TTC549 (cell line): ENCODE results near the gene EHMT2.
"Not testable (repeated sequence)": the region's sequence is repeated elsewhere in the genome, so short reads cannot be mapped to it uniquely, and the experiment has no call there.

Experiments used
- FAIRE-seq: peaks from 2 replicates; lab custom pipeline; 2012; peaks lifted over from hg19 to GRCh38; lab: Jason Lieb, UNC

The EHMT2 gene

DNA sequence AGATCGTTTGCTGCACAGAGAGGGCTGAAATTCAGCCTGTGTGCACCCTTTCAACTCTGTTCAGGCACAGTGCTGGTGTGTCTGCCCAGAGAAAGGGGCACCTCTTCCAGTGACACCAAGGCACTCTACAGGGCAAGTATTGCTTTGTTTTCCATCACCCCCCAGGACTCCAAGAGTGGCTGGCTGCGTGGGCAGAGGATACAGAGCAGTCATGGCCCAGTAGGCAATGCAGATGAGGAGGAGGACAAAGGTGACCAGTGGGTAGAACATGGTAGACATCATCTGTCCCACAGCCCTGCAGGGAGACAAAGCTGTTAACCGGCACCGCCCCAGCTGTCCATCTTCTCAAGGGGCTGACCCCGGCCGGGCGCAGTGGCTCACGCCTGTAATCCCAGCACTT, 28.2 kb downstream of the EHMT2 start:
- no peak for FAIRE-seq

DNA sequence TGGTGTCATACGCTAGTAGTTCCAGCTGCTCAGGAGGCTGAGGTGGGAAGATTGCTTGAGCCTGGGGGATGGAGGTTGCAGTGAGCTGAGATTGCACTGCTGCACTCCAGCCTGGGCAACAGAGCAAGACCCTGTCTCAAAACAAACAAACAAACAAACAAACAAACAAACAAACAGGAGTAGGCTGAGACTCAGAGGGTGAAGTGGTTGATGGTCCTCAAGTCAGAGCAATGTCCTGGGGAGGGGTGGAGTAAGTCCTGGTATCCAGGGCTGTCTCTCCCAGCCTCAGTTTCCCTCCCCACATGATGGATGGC, 28.9 kb downstream of the EHMT2 start:
- not testable (repeated sequence) for FAIRE-seq

DNA sequence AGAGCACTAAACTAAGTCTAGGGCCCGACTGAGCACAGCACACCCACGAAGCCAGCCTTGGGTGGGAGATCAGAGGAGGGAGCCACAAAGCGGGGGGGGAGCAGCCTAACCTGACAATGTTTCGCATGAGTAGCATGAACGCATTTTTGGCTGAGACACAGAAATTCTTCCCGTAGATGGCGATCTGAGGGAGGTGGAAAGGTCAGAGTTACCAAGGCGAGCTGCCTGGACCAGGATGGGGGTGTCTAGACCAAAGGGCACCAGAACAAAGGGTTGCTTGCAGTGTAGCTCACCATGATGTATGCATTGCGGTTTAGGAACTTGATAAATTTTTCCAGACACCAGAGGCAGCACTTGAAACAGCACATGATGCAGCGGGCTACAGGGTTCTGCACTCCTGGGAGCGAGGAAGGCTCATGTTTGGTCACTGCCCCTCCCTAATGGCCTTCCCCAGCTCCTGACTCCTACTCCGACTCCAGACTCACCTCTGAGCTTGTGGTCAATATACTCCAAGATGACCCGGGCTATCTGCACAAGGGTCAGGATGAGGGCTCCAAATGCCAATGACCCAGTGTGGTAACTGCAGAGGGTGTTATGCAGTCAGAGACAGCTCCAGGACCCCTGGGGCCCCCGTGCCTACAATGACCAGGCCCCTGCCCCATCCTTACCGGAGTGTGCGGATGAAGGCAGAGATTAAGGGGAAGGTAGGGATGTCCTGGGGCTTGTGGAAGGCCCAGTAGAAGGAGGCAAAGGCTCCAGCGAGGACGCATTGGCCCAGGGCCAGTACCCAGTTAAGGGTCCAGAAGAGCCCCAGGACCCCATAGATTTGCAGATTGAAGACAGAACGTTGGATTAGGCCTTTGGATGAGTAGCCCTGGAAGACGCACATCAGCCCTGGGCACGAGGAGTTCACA, 32.0 kb downstream of the EHMT2 start:
- no peak for FAIRE-seq

DNA sequence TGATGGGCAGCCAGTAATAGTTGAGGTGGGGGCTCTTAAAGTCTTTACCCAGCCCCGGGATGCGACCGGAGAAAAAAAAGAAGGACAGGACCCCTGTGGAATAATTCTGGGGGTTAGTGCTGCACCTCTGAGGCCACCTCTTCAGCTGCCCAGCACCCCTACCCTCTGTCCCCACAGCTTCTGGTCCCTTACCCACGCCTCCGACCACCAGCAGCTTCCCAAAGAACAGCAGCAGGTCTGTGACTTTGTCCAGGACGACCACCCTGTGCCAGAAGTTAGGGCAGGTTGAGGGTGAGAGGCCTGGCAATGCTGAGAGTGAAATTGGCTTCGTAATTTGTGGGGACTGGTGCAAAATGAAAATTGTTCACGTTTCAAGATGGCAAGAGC, 32.7 kb downstream of the EHMT2 start:
- FAIRE-seq = no peak

DNA sequence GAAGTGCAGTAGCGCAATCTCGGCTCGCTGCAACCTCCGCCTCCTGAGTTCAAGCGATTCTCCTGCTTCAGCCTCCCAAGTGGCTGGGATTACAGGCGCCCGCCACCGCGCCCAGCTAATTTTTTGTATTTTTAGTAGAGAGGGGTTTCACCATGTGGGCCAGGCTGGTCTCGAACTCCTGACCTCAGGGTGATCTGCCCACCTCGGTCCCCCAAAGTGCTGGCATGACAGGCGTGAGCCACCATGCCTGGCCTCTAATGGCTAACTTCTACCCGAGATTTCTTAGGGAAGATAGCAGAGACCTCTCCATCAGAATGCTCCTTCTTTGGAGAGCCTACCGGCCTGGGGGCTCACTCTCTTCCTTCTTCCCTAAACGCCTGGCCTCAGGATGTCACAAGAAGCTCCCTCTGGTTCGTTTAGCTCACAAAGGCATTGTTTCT, 33.4 kb downstream of the EHMT2 start:
- FAIRE-seq = not testable (repeated sequence)

DNA sequence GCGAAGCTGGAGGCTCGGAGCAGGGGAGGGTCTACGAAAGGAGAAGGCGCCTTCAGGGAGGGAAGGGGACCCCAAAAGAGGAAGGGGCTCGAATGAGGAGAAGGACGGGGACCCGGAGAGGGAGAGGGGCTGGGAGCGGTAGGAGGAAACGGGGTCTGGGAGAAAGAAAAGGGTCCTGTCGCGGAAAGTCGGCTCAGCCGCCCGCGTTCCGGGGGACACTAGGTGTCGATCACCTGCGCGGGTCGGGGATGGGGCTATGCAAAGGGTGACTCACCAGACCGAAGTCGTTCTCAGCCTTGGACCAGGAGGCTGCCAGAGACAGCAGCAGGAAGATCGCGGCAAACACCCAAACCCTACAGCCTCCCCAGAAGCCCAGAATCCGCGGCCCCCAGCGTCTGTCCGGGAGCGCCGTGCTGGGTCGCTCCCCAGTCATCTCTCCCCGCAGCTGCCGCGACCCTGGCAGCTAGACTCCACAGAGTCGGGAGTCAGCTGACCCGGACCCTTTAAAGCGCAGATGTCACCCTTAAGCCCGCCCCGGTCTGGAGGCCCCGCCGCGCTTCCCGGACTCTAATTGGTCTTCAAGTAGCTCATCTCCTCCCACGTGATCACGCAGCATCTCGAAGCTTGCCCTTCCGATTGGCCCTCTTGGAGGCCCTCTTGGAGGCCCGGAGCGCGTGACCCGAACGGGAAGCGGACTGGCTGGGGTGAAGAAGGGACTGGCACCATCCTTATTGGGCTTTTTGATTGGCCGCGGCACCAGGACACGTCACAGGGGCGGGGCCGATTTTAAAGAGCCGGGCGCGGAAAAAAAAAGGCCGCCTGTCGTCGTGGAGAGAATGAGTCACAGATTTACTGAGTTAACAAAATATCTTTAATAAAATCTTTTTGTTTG, 34.9 kb downstream of the EHMT2 start, which contains the start of gene NEU1:
Gene NEU1, minus strand, starts transcription at position 478 of the 892 bp plus-strand sequence. Its CDS starts 45 bp downstream, at position 433.
- peak; percentile 97 for FAIRE-seq

DNA sequence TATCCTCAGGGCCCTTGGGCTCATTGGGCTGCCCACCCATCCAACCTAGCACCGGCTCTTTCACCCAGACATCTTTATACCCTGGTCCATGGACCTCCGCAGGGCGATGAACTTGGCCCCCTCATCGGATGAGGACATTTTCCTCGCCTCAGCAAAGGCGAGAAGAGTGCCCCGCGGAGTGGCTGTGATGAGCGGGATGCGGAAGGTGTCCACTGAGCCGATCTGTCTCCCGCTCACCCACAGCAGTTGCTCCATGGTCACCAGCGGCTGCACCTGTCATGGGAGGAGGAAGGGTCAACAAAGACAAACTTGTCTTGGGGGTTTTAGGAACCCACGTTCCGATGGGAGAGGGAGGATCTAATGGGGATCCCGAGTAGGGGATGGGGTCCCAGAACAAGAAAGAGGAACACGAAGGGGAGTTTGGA, 35.6 kb downstream of the EHMT2 start:
- no peak for FAIRE-seq

DNA sequence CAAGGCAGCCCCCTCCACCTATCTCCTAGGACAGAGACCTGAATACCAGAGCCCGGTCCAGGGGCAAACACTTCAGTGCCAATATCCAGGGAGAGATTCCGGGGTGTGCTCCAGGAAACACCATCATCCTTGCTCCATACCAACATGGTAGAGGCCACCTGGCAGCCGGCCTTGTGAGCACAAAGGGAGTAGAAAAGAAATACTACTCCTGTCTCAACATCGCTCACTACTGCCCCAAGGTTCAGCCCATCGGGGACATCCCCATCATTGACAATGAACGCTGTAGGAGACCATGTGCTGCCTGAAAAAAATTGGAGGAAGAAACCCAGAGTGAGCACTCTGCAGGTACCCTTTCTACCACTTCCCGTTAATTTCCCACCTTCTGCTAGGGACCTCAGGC, 36.3 kb downstream of the EHMT2 start:
- no peak for FAIRE-seq

DNA sequence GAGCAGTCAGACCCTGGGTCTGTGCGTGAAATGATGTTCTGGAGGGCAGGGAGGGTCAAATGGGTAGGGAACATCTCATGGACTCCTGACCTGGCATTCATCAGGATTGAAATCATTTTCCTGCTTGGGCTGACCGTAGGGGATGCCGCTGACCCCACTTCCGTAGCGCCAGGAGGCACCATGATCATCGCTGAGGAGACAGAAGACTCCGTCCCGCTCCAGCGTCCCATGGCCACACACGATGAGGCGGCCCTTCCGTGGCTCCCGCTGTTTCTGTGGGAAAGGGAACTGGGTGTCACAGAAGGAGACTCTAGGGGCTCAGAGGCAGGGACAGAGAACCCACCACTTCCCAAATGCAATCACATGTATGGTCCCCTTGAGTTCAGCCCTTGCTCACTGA, 37.1 kb downstream of the EHMT2 start:
- FAIRE-seq = no peak

DNA sequence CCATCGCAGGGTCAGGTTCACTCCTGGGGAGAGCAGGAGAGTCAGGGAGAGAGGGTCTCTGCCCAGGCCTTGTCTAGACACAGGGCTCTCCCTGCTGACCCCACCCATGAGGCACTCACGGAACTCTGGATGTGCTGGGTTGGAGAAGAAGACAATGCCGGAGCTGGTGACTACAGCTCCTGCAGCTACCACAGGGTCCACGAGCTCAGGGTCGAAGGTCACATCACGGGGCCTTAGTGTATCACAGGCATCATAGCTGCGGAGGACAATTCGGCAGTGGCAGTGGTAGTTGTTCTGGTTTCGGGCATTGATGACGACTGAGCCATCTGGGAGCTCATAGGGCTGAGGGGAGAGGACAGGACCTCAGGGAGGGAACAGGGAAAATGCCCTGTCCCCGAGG, 37.6 kb downstream of the EHMT2 start:
- no peak for FAIRE-seq

DNA sequence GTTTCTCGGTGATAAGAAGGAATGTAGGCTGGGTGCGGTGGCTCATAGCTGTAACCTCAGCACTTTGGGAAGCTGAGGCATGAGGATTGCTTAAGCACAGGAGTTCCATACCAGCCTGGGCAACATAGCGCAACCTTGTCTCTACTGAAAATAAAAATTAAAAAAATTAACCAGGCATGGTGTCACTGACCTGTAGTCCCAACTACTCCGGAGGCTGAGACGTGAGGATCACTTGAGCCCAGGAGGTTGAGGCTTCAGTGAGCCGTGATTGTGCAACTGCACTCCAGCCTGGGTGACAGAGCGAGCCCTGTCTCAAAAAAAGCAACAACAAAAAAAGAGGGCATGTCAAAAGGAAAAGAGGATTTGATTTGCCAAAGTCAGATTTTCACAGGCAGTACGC, 38.8 kb downstream of the EHMT2 start:
- no peak for FAIRE-seq

DNA sequence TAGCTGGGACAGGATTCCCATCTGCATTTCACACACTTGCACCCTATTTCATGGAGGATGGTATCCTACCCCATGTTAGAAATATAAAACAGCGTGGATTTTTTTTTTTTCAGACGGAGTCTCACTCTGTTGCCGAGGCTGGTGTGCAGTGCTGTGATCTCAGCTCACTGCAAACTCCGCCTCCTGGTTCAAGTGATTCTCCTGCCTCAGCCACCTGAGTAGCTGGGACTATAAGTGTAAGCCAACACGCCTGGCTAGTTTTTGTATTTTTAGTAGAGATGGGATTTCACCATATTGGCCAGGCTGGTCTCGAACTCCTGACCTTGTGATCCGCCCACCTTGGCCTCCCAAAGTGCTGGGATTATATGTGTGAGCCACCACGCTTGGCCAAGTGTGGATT, 39.7 kb downstream of the EHMT2 start:
- not testable (repeated sequence) for FAIRE-seq

DNA sequence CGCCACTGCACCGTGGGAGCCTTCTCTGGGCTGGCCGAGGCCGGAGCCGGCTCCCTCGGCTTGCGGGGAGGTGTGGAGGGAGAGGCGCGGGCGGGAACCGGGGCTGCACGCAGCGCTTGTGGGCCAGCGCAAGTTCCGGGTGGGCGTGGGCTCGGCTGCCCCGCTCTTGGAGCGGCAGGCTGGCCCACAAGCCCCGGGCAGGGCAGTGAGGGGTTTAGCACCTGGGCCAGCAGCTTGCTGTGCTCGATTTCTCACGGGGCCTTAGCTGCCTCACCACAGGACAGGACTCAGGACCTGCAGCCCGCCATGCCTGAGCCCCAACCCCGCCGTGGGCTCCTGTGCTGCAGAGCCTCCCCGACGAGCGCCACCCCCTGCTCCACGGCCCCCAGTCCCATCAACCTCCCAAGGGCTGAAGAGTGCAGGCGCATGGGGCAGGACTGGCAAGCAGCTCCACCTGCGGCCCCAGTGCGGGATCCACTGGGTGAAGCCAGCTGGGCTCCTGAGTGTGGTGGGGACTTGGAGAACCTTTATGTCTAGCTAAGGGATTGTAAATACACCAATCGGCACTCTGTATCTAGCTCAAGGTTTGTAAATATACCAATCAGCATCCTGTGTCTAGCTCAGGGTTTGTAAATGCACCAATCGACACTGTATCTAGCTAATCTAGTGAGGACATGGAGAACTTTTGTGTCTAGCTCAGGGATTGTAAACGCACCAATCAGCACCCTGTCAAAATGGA, 45.3 kb downstream of the EHMT2 start:
- FAIRE-seq = not testable (repeated sequence)

DNA sequence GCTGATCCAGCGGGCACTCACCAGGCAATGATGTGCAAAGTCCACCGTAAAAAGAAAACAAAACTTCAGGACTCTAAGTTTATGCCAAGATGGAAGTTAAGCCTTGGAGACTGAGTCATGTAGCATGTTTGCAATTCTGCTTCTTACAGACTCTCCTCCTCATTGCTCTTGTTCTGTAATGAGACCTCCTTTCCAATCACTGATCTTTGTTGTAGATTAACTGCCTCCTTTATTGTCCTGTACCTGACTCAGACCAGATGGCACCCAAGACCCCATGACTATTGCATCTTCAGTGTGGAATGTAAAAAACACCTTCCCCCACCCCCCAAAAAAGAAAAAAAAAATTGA, 46.0 kb downstream of the EHMT2 start:
- no peak for FAIRE-seq

DNA sequence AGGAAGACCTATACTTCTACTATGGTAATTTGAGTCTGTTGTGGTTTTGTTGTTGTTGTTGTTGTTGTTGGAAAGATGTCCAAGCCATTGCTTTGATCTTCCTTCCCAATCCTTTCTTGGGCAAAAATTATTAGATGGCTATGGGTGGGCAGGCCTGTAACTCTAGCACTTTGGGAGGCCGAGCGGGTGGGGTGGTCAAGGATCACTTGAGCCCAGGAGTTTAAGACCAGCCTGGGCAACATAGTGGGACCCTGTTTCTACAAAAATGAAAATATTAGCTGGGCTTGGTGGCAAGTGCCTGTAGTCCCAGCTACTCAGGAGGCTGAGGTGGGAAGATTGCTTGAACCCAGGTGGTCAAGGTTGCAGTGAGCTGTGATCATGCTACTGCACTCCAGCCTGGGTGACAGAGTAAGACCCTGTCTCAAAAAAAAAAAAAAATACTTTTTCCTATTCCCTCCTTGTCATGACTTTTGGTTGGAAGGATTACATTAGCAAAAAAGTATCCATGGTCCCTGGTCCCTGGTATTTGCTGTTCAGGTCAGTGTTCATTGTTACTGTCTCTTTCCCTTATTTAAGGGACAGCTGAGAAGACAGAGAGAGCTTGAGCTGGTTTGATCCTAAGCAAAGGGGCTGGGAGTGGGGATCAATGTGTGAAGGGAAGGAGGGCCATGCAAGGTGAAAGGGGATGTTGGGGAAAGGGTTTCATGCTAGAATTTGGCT, 46.6 kb downstream of the EHMT2 start:
- no peak for FAIRE-seq

DNA sequence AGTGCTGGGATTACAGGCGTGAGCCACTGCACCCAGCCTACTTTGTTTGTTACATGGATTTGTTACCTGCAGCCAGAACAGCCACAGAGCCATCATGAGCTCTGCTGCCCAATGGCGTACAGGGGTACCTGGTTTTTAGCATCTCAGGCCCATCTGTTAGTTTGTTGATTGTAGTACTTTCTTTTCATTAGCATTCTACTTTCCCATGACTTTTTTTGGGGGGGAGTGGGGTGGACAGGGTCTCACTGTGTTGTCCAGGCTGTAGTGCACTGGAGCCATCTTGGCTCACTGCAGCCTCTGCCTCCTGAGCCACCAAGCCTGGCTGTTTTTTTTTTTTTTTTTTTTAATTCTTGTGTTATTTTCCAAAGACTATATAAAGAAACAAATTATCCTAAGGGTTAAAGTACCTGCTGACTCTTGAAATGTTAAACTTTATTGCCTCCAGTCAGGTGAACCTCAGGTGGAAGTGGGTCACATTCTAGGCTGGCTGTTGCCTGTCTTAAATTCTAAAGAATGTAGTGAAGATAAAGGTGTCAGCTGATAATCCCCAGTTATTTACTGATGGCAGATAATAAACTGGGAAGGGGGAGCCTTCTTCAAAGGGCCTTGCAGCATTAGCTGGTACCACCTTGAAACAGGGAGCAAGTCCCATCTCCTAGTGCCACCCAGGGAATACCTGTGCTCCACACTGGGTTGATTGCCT, 50.1 kb downstream of the EHMT2 start:
- FAIRE-seq = no peak

DNA sequence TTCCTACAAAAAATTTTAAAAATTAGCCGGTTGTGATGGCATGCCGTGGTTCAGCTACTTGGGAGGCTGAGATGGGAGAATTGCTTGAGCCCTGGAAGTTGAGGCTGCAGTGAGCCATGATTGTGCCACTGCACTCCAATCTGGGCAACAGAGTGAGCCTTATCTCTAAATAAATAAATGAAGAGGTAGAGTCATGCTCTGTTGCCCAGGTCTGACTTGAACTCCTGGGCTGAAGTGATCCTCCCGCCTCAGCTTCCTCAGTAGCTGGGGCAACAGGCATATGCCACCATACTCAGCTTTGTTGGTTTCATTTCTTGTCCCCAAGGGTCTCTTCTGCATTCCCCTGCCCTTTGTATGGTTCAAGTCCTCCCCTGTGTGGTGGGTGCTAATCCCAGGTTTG, 53.0 kb downstream of the EHMT2 start:
- FAIRE-seq = no peak

DNA sequence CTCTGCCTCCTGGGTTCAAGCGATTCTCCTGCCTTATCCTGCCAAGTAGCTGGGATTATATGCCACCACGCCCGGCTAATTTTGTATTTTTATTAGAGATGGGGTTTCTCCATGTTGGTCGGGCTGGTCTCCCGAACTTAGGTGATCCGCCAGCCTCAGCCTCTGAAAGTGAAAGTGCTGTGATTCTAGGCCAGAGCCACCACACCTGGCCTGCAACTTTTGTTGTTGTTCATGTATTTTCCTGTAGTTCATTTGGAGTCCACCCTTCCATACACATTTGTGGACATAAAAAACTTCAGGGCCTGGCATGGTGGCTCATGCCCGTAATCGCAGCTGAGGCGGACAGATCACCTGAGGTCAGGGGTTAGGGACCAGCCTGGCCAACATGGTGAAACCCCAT, 55.4 kb downstream of the EHMT2 start:
- FAIRE-seq = no peak

DNA sequence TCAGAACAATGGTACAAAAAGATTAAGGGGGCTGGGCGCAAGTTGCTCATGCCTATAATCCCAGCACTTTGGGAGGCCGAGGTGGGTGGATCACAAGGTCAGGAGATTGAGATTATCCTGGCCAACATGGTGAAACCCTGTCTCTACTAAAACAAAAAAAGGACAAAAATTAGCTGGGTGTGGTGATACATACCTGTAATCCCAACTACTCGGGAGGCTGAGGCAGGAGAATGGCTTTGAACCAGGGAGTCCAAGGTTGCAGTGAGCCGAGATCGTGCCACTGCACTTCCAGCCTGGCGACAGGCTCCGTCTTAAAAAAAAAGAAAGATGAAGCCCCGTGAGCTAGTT, 57.7 kb downstream of the EHMT2 start:
- FAIRE-seq = not testable (repeated sequence)

DNA sequence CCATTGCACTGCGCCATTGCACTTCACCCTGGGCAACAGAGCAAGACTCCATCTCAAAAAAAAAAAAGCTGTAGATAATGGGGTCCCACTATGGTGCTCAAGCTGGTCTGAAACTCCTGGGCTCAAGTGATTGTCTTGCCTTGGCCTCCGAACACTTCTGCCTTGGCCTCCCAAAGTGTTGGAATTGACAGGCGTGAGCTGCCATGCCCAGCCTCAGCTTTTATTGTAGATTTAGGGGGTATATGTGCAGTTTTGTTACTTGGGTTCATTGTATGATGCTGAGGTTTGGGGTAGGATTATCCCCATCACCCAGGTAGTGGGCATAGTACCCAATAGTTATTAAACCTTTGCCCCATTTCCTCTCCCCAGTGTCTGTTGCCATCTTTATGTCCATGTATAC, 58.5 kb downstream of the EHMT2 start:
- FAIRE-seq = no peak

DNA sequence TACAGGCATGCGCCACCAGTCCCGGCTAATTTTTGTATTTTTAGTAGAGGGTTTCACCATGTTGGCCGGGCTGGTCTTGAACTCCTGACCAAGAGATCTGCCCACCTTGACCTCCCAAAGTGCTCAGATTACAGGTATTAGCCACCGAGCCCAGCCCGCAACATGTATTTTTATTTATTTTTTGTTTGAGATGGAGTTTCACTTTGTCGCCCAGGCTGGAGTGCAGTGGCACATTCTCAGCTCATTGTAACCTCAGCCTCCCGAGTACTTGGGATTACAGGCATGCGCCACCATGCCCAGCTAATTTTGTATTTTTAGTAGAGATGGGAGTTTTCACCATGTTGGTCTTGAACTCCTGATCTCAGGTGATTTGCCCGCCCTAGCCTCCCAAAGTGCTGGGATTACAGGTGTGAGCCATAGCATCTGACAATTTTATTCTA, 59.4 kb downstream of the EHMT2 start:
- not testable (repeated sequence) for FAIRE-seq
